ENCODE data around the gene CASP7.
"Not testable (repeated sequence)": the region's sequence is repeated elsewhere in the genome, so short reads cannot be mapped to it uniquely, and the experiment has no call there.

CASP7 gene

DNA sequence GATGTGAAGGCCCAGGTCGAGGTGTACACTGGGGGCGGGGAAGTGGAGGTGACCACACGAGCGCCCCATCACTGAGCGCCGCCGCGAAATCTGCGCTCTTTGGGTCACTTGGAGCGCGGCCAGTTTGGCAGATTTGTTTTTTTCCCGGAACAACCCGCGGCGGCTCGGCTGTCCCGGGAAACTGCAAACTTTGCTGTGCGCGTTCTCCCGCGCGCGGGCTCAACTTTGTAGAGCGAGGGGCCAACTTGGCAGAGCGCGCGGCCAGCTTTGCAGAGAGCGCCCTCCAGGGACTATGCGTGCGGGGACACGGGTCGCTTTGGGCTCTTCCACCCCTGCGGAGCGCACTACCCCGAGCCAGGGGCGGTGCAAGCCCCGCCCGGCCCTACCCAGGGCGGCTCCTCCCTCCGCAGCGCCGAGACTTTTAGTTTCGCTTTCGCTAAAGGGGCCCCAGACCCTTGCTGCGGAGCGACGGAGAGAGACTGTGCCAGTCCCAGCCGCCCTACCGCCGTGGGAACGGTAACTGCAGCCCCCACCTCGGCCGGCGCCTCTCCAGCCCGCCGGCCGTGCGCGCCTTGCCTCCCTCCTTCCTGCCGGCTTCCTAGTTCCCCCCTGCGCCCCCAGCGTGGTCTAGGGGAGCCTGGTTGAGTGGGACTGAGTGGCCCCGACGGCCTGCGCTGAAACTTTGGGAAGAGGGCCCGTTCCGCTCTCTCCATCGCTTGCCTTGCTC is at the start of gene CASP7:
CASP7 (plus strand) TSS at position 450 of the 727 bp plus-strand sequence. CDS start 17,582 bp downstream, outside the sequence.
- DNase-seq, result peak; percentile 51

DNA sequence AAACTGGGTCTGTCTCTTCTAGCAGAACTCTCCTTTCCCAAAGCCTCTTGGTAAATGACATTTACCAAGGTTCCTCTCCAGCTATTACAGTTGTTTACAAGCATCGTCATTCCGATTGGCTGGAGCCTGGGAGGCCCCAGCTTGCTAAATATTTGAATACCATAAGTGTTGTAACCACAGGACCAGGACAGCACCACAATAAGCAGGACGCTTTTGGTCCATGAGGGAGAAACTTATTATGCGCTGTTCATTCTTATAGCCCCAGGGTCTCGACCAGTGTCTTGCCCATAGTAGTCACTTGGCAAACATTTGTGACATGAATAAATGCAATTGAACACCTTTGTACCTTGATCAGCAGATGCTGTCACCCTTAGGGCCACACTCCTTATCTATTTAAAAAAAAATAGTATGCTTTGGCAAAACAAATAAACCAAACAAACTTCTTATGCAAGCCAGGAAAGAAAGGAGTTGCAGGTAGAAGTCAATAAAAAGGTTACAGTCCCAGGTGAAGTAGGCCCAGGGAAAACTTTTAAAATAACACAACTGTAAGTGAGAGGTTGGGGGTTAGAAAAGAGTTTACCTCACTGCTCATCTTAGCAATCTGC is 48.7 kb upstream of the CASP7 start:
- DNase-seq, result no peak

DNA sequence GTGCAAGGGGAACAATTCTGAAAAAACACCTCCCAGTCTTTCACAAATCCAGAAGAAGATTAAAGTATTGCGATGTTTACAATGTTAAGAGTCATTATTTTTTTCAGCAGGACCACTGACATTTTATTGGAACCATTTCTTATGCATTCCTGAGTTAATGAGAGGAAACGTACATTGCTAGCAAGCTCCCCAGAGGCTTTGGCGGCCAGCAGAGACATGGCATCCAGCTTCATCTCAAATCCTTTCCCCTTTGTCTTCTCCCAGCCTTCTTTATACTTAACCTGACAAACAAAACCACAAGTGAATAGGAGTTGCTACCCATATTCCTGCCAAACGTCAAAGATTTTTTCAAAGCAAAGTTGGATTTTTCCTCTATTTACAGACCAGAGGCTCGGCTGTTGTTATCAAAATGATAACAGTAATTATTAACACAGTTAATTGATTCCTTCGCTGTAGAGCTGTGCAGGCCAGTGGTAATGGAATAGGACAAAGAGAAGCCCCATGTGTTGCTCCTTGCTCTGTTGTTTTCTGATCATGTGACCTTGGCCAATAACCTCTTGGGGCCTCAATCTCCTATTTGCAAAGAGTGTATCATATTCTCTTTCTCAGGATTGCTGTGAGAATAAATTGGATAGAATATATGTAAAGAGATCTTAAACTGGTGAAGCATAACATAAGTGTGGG is 47.9 kb upstream of the CASP7 start:
- no peak for DNase-seq

DNA sequence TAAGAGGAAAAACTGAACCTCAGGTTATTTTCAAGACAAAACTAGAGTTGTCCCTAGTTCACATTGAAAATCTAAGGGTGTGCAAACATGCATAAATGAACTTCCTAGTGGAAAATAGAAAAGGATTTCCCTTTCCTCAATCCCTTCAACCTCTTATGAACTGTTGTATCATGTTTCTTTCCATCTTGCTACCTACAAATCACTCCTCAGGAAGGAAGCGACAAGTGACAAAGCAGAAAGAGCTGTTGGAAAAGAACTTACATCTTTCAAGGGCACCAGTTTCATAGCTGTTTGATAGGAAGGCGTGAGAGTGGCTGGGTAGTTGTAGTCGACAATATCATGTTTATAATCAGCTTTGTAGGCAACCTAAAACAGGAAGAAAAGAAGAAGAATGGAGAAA is 39.7 kb upstream of the CASP7 start:
- no peak for DNase-seq

DNA sequence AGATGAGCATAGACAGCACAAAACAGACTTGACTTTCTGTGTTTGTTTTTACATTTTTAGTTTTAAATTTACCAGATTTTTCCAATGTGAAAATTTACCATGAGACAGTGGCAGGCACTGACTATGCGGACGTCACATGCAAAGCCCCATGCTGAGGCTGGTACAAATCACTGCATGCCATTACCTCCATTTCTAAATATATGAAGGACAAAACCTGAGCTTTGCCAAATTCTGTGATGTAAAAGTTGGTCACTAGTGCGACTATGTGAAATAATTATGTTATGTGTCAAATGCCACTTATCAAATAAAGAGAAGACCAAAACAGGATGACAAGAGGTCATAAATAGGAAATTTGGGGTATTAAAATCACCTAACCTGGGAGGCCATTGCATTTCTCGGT is 38.0 kb upstream of the CASP7 start:
- DNase-seq, result no peak

DNA sequence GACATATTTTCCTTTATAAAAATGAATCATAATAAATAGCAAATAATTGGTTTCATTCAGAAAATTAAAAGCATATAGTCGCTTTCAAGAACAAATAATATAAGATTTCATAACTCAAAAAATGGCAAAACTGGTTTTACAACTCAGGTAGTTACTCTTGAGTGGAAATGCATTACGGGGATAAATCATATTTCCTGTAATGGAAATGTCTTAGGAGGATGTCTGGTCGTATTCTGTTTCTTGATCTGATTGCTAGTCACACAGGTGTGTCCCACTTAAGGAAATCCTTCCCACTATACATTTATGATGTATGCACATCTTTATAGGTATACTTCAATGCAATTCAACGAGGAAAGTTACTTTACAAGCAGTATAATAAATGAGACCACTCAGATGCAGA is 36.5 kb upstream of the CASP7 start:
- no peak for DNase-seq

DNA sequence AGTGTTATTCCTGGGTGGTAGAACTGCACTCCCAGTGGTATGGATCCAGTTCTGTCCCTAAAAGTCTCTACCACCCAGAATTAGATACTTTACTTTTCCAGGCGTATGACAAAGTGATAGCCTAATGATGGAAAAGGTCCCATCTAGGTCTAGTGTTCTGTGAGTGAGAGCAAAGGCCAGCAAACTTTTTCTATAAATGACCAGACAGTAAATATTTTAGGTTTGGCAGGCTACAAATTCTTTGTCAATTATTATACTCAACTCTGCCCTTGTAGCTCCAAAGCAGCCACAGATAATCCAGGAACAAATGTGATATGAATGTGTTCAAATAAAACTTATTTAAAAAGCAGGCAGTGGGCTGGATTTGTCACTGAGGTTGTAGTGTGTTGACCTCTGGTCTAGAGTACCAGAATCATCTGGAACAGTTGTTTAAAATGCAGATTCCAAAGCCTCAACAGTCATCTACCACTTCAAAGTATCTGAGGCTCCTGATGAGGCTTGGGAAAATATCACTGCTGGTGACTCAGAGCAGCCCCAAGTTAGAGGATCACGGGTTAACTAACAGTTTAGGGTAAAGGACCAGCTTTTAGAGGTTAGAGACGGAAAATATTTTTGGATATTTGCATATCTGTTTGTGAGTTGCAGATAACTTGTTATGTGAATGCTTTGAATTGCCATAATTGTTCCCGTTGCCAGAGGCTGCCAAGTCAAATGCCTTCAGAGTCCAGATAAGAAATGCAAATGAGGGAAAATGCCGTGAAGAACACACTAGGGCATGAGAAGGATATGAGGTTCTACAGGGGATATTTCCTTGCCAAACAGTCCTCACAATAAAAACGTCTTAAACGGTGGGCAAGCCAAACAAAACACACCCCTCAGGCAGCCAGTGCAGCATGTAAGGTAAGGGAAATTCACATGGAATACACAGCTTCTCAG is 35.3 kb upstream of the CASP7 start:
- DNase-seq, result no peak

DNA sequence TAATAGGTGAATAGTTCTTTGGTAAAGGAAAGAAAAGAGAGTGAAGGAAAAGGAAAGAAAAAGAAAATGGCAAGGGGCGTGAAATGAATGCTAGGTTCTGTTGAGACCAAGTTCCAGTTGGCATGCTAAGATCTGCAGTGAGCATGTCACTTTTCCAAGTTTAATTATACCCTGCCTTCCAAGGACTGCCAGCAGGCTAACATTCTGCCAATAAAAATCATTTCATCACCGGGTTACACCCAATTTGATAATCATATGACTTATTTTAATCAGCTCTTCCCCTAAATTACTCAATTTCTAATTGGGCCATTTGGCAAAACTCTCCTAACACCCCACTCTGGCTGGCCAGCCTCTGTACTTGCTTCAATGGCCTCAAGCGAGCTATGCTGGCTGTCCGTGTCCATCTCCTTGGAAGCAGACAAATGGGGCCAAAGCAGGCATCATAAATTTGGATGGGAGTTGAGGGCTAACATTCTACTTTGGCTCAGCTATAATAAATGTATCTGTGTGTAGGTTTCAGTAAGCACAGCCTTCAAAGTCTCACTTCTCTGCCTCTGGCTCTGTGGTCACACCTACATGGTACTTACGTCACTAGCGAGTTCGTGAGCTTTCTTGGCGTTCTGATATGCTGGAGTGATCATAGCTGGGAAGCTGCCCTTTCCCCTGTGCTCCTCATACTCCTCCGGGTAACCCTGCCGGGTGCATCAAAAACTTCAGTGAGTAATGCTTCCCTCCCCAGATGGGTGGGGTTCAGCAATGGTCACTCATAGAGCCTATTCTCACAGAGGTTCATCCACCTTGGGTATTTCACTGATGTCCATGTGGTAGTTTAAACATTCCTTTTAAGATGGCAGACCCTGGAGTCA is 33.1 kb upstream of the CASP7 start:
- no peak for DNase-seq

DNA sequence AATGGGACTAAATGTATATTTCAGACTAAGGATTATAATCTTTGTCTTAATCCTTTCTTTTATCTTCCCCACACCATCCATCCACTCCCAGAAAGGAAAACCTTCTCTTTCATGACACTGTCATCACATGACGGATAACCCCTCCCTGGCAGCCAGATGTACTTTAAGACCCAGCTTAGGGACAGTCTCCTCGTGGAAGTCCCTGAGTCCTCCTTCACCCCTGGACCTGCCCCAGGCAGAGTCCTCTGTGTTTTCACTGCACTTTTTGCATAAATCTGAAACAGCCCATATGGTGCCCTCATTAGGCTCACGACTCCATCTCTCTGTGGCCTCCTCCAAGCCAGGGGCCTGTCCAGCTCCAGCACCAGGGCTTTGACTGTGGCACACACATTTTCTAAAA is 31.9 kb upstream of the CASP7 start:
- DNase-seq, result no peak

DNA sequence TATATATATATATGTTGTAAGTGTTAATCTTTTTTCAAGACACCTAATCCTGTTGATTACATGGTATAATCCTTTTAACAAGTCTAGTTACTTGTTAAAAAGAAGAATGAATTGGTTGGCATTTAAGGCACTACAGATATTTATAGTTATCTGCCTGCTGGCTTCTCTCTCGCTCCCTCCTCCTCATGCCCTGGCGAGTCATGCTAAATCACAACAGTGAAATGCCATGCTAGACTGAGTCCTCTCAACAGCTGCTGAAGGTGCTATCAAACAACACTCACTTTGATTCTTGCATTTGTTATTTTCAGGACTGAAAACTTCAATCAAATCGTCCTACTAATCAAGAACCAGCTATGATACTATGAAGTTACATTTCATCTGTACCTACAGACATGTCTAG is 31.2 kb upstream of the CASP7 start:
- DNase-seq, result no peak

DNA sequence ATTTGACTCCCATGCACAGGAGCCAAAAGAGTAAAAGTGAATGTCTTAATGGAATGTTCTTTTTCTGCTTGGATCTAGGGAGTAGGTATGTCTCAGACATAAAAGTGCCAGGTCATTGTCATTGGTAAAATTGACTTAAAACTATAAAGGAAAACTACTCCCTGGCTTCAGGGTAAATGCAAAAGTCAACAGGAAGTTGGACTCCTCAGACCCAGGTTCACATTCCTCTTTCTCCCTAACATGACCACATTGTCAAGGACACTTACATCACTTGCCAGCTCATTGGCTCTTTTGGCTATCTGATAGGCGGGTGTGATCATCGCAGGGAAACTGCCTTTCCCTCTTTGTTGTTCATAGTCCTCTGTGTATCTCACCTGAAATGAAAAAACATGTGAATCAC is 29.5 kb upstream of the CASP7 start:
- no peak for DNase-seq

DNA sequence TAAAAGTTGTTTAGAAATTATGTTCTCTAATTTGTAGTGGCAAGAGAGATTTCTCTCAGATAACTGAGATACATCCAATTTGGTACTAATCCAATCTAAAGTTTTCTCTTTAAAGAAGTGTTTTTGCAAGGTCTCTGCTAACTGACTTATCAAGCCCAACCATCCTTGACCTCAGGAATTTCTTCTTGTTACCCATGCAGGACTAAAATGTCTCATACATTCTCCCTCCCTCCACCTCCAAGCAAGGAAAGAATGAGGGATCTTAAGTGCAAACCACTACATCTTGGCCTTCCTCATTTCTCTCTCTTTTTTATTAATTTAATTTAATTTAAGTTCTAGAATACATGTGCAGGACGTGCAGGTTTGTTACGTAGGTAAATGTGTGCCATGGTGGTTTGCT is 28.7 kb upstream of the CASP7 start:
- no peak for DNase-seq

DNA sequence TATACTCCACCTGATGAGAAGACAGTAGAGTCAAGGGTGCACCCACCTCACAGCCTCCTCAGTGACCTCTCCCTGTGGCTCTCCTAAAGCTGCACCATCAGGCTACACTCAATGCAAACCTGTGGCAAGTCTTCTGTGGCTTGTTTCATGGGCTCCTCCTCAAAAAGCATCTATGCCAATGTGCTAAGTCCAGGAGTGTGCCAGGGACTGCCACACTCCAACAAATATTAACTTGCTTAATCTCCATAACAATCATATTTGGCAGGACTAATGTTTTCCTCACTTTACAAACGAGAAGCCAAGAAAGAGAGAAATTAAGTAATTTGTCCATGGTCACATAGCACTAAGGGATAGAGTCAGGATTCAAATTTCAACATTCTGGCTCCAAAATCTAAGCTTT is 27.8 kb upstream of the CASP7 start:
- DNase-seq, result no peak

DNA sequence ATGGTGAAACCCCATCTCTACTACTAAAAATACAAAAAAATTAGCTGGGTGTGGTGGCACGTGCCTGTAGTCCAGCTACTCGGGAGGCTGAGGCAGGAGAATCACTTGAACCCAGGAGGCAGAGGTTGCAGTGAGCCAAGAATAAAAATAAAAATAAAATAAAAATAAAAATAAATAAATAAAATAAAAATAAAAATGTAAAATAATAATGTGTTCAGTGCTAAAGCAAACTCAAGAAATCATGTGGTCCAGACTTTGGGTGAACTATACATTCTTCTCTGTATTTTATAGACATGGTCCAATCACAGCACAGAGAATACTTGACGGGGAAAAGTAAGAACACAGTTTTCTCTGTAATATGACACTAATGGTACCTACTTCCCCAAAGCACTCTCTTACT is 27.3 kb upstream of the CASP7 start:
- DNase-seq, result not testable (repeated sequence)

DNA sequence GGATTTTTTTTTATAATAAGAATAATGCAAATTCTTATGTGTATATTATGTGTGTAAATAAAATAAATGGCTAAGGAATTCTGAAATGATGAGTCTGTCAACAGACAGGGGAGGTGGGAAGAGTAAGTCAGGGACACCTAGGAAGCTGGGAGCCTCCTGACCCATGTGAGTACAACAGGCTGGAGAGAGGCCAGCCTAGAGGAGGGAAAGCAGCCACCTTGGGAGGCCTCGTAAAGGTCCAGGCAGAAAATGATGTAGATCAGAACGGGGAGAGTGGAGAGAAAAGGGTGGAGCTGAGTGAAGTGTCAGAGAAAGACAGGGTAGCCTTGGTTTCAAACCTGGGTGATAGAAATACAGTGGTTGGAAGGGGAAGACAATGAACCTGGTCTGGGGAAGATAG is 22.8 kb upstream of the CASP7 start:
- no peak for DNase-seq

DNA sequence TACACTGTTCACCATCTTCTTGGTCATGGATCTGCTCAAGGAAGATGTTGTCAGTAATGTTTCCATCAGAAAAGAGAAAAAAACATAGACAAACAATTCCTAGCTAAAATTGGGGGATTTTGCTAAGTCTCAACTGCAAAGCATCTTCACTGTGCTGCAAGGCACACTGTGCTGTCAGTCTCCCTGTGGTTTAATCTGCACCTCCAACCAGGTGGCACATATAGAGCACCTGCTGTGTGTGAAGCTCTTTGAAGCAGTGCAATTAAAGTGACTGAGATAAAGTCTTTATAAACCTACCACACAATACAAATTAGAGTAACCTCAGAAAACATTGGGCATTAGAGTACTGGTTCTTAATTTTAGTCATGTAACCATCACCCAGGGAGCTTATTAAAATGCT is 22.2 kb upstream of the CASP7 start:
- no peak for DNase-seq

DNA sequence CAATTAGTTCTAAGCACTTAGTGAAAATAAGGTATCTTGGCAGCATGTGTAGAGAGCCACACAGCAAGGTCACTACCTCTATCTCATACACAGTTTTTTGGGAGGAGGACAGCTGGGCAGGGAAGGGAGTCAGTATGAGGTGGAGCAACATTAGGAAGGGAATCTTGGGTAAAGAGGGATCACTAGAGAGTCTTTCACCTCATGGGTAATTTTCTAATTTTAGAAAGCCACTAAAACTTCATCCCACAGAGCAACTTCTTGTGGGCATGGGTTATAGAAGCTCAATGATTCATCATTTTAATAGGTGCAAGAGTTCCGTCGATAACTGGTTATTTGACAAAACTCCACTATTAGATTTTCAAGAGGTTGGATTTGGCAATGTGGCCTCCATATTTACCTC is 18.4 kb upstream of the CASP7 start:
- DNase-seq, result no peak

DNA sequence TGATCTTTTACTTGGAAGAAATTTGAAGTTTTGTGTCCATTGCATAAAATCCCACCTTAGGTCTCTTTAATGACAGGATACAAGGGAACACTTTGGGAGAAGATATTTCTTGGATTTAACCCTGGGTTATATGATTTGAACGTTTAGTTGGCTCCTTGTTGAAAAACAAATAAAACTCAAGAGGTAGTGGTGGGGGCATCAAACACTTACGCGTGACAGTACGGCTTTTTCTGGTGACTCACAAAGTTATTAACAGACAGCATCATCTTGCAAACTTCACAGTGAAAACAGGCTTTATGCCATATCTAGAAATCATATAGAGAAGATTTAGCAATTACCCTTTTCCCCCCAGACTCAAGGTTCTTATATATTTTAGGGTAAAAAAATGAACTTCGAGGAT is 16.6 kb upstream of the CASP7 start:
- DNase-seq, result no peak

DNA sequence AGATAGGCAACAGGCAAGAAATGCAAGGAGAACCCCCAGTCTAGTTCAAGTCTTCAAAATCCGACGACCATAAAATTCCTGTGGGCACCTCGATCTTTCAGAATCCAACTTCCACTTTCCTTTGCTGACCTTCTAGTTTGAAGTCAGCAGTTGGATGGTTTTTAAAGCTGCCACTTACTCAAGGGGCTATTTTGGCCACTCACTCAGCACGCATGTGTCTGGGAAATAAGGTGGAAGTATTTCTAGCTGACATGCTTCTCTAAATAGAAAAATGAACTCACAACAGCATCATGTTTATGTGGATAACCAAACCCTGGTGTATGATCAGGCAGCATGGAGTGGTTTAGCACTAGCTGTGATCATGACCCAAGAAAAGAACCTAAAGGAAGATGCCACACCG is 15.8 kb upstream of the CASP7 start, which contains the start of gene NRAP:
NRAP (minus strand) TSS at position 134 of the 400 bp plus-strand sequence. CDS start 159 bp downstream, outside the sequence.
- DNase-seq, result no peak

DNA sequence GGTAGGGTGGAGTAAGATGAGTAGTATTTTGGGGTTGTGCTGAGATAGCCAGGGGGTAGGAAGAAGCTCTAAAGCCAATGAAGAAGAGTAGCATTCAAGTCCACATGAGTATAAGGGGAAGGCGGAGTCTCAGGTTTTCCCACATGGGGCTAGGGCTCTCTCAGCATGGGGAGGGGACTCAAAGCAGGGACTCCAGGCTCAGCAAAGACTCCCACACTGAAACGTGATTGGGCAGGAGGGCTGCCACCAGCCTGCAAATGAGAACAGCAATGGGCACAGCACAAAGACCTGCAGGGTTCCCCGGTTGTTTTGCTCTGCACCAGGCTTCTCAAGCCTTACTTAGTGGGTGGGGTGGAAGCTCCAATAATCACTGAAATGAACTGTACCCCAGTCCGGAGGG is 14.4 kb upstream of the CASP7 start:
- no peak for DNase-seq

DNA sequence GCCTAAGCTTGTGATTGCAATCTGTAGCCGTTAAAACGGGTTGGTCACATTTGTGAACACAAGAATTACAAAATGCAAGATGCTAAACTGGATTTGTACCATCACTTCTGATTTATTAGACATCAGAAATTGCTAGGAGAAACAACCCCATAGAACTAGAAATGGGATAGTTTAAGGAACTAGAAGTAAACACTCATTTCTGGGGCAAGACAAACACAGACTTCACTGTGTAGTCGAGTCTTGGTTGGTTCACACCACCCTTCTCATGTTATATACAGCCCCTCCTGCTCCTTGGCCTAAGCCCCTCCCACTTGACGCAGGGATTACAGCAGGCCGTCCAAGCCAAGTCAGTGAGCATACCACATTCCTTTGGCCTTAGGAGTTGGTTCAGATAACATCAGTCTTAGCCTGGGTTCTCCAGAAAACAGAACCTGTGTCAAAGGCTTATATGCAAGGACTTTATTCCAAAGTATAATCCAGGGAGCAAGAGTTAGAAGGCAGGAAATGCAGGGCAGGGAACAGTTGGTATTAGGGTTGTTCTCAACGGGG is 13.8 kb upstream of the CASP7 start:
- no peak for DNase-seq

All from NCI-H2029 (cell line).